NCI-H446 (cell line): ENCODE measurements around the gene RAPGEF1.
"Not testable (repeated sequence)": the region's sequence is repeated elsewhere in the genome, so short reads cannot be mapped to it uniquely, and the experiment has no call there.

Experiments
- DNase-seq, 2 experiments: peaks; one replicate each; lab custom pipeline; 2025; lab: John Stamatoyannopoulos, UW

RAPGEF1 gene

DNA sequence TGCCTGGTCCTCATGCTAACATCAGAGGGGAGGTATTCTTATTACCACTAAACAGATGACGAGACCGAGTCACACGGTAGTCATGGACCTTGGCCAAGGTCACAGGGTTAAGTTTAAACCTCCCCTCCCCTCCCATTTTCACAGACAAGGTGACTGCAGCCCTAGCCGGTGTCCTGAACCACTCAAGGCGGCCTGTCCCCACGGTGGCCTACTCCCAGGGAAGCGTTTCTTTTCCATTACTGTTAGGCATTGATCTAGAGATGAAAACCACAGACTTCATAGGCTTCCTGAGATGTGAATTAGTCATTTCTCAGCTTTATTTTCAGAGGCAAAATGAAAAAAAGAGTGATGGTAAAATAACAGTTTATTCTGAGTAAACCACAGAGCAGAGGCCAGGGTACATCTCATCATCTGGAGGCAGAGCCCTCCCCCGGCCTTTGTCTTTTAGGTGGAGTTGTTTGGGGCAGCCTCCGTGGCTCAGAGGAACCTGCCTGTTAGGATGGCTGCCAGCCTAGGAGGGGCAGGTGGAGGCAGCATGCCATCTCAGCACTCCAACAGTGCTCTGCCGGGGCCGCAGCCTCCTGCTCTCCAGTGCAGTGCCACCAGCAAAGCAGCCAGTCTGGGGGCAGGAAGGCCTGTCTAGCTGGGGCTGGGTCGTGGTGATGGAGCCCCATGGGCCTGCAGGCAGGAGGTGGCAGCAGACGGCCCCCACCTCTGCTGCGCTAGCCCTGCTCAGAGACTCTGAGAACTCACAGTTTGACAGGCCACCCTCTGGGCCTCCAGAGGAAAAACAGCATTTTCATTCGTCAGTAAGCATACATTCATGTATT is 71.2 kb downstream of the RAPGEF1 start:
- DNase-seq, result peak in 1 of 2 experiments; percentile 11

DNA sequence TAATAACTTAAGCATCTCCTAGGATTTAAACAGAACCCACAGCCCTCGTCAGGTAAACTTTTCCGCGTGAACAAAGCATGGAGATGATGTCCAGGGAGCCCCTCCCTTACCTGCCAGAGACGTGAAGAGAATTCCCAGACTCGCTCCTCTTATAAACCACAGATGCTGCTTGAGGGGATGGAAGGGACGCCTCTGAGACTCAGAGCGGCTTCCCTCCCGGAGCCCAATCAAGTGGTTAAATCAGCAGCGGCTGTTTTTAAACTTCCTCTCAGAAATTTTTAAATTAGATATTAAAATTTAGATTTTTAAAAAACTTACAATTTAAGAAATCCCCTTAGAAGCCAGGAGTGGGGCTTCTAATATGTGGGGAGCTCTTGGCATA is 71.8 kb downstream of the RAPGEF1 start:
- no peak for DNase-seq

DNA sequence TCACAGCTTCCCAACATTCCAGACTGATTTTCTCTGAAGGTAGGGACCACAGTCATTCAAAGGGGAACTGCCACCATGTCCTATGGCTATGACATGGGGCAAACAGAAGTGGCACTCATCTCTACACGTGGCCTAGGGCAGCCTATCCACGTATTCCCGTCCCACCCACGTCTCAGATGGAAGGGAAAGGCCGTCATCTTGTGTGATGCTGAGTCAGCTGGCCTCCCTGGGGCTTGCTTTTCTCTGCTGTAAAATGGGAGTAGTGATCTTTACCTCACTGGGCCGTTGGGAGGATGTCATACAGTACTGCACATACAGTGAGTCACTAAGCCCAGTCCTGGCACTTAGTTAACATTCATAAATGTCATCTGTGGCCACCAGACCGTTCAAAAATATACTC is 72.3 kb downstream of the RAPGEF1 start:
- DNase-seq, result no peak

DNA sequence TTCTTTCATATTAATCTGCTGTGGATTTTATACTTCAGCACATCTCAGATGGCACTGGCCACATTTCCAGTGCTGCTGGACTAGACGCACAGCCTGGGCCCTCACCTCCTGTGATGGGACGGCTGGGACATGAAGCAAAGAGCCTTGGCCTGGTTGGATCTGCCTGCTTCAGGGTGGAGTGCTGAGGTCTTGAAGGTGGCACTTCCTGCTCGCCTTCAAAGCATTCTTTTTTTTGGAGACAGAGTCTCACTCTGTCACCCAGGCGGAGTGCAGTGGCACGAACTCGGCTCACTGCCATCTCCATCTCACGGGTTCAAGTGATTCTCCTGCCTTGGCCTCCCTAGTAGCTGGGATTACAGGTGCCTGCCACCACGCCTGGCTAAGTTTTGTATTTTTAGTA is 73.1 kb downstream of the RAPGEF1 start:
- DNase-seq, result no peak

DNA sequence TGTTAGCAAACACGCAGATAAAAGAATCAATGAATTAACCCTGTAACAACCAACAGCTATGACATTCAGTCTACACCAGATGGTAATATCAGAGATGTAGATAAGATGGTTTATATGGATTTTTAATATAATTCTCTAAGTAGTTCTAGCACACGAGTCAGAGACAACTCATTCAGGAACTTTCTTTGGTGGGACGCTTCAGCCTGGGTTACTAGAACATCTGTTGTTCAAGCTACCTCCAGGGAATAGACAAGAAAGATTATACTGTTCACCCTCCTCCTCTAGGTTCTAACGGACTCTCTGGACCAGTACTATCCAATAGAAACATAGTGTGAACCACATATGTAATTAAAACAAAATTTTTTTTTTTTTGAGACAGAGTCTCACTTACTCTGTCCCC is 73.8 kb downstream of the RAPGEF1 start:
- DNase-seq, result no peak

DNA sequence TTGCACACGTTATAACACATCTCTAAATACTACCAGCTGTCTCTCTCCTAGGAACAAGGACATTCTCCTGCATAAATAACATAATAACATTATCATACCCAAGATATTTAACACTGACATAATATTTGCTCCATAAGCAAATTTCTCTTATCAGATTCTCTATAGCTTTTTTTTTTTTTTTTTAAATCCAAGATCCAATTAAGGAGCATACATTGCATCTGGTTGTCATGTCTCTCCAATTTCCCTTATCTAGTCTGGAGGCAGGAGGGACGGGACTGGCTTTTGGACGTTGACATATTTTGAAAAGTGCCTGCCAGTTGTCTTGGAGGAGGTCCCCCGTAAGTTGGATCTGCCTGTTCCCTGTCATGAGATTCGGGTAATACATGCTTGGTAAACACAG is 76.6 kb downstream of the RAPGEF1 start:
- no peak for DNase-seq

DNA sequence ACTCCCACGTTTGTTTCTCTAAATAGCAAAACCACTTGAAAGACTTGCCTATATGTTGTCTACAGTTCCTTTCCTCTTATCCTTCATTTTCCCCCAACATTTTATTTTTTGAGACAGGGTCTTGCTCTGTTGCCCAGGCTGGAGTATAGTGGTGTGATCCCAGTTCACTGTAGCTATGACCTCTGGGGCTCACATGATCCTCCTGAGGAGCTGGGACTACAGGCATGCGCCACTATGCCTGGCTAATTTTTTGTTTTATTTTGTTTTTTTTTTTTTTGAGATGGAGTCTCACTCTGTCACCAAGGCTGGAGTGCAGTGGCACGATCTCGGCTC is 77.6 kb downstream of the RAPGEF1 start:
- DNase-seq, result not testable (repeated sequence)

DNA sequence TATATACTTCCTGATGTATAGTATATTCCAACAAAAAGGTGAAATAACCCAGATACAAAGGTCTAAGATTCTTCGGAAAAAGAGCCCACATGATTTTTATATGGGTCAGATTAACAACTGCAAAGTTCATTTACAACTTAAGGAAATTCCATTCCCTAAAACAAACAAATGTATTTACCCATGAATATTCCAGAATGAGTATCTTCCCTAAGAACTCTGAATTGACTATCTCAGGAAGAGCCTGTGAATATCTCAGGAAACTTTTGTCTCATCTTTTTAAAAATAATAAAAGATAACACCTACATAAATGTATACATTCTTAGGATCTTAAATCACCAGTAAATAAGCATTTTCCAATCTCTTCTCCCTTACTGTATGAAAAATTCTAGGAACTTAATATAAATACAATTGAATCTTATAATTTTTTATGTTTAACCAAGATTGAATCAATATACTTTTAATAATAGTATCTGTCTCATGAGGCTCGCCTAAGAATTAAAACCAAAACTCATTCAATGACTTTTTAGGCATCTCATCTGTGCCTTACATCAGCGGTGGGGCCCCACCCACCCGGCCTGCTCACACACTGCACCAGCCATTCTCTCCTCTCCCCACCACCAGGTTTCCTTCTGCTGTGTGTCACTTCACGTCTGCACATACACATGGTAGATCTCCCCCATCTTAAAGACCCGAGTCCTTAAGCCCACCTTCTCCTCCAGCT is 78.1 kb downstream of the RAPGEF1 start:
- no peak for DNase-seq

DNA sequence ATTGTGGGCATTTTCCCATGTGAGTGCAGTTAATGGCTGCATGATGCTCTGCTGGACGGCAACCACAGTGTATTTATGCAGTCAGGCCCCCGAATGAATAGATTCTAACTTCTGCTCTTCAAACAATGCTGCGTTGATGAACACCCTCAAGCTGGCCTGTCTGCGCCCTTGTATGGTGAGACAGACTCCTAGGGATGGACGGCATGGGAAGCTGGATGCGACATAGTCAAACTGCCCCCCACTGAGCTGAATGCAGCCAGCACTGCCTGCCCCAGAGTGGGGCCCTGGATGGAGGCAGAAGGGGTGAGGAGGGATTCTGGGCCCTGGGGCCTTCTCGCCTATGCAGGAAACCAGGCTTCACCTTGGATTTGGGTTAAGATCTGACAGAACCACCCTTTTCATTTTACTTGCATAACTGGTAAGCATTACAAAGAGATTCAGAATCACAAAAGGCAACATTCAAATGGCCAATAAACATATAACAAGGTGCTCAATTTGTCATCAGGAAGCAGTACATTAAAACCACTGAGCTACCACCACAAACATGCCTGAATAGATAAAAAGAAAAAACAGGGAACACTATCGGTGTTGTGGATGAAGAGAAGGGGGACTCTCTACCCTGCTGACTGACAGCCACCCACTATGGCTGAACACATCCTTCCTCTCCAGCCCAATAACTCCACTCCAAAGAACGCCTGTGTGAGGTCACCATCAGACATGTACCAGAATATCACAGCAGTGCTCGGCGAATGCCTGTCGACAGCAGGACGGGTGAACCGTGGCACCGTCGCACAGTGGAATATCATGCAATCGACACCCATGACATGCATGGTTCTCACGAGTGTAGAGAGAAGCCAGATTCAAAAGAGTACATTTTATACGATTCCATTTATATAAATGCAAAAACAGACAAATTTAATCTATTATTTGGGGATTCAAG is 79.1 kb downstream of the RAPGEF1 start:
- no peak for DNase-seq

DNA sequence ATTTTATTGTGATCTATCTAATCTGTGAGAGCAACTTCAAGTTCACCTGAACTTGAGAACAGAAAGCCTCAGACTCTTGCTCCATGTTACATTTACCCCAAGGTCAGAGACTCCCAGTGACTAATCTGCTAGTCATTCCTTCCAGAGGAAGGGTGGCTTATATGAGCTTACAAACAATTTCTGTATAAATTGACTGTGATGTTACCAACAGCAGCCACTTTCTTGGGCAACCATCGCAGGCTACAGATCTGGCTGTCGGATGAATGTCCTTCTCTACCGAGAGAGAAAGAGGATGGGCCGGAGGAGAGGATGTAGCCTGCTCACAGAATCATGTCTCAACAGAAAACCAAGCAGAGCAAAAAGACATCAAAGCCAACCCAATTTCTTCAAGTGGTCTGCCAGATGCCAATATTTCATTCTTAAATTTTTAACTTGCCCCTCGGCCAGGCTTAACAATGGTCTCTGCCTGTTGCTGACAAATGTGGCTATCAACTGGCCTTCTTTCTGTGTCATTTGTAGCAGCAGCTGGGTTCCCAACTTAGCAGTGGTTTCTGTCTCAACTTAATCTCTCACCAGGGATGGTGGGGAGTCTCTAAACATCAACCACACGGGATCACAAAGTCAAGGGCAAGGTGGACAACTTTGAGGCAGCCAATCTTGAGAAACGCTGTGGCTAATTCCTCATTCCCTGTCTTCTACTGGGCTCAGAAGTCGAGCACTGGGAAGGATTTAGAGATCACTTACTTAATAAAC is 81.3 kb downstream of the RAPGEF1 start:
- no peak for DNase-seq

DNA sequence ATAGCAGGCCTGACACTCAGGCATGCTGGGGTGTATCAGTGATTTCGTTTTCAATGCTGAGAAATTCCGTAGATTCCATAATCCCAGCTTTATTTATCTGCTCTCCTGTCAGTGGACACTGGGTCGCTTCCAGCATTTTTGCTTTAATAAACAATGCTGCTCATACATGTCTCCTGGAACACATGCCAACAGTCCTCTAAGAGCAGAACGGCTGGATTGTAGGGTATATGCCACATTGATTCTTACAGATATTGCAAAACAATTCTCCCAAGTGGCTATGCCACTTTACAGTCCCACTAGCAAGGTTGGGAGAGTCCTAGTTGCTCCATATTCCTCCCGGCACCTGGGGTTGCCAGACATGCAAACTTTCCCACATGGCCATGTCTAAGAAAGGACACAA is 81.9 kb downstream of the RAPGEF1 start:
- DNase-seq, result no peak

DNA sequence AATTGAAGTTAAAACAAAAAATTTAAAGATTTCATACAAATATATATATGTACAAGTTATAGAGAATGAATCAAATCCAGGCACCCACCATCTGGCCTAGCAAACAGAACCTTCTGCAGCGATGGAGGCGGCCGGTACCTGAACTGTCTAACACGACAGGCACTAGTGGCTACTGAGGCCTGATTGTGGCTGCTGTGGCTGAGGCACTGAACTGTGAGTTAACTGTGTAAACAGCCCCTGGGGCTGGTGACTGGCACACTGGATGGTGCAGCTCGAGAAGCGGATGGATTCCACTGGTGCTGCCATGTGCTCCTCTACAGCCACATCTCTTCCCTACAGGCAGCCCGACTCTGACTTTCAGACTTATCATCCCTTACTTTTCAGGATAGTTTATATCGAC is 82.4 kb downstream of the RAPGEF1 start:
- no peak for DNase-seq

DNA sequence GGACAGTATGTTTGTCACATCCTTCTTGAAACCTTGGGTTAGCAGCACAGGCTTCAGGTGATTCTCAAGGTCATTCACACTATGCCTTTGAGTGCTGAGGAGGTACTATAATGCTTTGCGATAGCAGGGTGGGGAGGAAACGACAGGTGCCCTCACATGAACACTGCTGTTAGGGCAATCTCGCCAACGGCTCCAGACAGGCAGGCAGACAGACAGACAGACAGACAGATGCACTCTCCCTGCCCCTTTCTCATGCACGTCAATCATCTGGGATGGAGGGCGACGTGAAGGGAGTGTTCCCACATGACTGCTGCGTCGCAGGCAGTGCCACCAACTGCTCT is 82.9 kb downstream of the RAPGEF1 start:
- no peak for DNase-seq

DNA sequence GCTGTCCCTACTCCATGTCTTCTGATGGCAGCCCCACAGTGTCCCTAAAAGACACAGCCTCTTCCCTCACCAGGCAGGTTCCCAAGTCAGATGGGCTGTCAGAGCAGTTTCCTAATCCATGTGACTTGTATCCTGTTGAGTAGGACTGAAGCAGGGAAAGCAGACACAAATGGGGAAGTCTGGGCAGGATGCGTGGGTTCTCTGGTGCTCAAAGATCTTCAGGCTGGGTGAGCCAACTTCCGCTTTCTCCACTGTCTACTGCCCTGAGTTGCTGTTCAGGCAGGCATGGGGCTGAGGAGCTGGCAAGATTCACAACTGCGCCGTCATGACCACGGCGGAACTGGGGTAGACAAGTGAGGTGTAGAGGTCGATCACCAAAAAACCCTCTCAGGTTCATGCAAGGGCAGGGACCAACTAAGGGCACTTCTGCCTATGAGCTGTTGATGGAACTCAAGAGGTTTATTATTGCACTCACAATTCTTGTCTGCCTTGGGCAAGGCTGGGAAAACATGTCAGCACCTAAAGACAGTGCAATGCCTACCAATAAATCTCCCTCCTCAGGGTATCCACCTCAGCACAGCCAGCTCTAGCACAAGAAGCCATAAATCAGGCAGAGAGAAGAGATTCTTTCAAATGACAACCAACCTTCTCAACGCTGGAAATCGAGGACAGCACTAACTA is 83.4 kb downstream of the RAPGEF1 start:
- DNase-seq, result no peak

DNA sequence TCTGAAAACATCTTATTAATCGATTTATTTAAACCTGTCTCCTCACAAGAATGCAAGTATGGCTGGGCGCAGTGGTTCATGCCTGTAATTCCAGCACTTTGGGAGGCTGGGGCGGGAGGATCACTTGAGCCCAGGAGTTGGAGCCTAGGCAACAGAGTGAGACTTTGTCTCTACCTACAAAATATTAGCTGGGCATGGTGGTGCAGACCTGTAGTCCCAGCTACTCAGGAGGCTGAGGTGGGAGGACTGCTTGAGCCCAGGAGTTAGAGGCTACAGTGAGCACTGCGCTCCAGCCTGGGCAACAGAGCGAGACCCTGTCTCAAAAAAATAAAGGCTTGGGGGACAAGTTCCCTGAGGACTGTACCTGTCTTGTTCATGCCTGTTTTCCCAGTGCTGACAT is 85.5 kb downstream of the RAPGEF1 start:
- DNase-seq, result not testable (repeated sequence)

DNA sequence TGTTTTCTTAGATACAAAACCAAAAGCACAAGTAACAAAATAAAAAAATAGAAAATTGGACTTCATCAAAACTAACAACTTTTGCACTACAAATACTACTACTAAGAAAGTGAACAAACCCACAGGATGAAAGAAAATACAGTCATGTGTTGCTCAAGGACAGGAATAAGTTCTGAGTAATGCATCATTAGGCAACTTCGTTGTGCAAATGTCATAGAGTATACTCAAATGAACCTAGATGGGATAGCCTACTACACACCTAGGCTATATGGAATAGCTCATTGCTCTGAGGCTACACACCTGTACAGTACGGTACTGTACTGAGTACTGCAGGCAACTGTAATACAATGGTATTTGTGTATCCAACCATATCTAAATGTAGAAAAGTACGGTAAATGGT is 88.3 kb downstream of the RAPGEF1 start:
- no peak for DNase-seq

DNA sequence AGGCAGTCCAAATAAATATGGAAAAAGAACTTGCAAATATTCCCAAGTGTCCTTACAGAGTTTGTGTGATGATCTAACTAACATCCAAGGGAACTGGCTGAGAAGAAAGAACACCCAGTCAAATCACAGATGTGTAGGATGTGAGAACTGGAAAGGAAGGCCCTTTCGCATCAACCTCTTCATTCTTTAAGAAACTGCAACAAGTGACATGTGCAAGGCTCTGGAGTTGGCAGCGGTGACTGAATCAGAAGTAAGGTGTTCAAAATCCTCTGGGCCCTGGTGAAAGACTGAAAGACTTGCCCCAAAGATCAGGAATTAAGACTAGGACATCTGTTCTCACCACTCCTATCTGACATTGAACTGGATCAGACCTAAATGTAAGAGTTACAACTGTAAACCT is 88.7 kb downstream of the RAPGEF1 start:
- DNase-seq, result no peak

DNA sequence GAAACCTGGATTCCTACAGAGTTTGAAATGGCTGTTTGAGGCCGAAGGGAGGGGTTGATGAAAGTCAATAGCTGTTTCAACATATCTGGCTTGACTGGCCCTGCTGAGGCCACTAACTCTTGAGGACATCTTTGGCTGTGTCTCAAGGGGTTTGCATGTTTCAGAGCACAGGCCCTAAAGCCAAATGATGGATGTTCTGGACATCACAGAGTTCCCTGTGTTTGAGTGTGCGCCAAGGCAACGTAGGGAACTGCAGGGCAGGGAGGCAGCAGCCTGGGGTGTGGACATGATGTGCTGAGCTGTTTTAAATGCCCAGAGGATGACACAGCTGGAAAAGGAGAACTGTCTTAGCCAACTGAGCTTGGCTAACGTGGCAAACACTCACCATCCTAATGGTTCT is 89.6 kb downstream of the RAPGEF1 start:
- no peak for DNase-seq

DNA sequence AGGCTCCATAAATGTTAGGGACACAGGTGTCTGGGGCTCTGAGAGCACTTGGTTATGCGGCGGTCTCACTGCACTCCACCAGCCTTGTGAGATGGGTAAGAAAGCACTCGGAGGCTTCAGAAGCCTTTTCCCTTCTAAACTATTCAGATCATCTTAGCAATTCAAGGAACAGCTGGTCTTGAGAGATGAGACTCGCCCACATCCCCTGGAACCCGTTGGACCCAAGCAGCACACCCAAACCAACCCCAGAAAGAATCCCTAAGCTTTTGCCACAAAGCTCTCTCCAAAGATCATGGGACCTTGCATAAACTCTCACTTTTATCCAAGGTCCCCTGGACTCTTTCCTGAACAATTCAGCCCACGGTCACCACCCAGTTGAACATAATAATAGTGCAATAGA is 90.2 kb downstream of the RAPGEF1 start:
- no peak for DNase-seq

DNA sequence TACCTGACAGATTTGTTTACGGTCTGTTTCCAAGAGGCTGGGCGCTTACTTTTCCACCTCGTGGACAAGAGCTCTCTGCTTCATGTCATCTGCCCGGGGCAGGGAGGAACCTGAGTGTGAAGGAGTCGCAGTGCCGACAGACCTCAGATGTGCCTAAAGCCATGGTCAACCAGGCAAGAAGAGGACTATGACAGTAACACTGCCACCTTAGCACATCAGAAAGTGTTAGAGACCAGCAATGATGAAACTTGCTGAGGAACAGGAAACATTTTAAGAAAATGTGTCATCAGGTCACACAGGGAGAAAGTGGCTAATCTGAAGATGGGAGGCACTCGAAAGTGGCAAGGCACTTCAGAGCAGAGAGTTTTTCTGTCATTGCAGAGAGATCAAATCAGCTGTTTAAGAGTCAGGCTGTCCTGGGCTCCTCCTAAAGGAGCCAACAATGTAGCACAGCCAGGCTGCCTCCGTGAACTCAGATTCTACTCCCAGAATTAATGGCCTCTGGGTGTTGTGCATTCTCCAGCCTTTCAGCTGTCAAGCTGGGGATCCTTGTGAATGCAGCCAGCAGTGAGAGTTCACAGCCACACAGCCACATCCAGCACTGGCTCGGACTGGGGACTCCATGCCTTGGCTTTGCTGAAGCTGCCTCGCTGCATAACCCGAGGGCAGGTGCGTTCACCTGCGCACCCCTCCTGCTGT is 94.6 kb downstream of the RAPGEF1 start:
- no peak for DNase-seq
